ENCODE results near the gene RTN4RL1.

- TF ChIP-seq, protein P1, sequence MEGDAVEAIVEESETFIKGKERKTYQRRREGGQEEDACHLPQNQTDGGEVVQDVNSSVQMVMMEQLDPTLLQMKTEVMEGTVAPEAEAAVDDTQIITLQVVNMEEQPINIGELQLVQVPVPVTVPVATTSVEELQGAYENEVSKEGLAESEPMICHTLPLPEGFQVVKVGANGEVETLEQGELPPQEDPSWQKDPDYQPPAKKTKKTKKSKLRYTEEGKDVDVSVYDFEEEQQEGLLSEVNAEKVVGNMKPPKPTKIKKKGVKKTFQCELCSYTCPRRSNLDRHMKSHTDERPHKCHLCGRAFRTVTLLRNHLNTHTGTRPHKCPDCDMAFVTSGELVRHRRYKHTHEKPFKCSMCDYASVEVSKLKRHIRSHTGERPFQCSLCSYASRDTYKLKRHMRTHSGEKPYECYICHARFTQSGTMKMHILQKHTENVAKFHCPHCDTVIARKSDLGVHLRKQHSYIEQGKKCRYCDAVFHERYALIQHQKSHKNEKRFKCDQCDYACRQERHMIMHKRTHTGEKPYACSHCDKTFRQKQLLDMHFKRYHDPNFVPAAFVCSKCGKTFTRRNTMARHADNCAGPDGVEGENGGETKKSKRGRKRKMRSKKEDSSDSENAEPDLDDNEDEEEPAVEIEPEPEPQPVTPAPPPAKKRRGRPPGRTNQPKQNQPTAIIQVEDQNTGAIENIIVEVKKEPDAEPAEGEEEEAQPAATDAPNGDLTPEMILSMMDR (IDR thresholded peaks at IDR 0.05): no peak
- TF ChIP-seq POLR2A (IDR thresholded peaks at IDR 0.05): no peak
Observed at GRCh38 chr17:1941272-1942065, 83.7 kb downstream of the RTN4RL1 start.

Data from heart left ventricle (tissue), 13 donors.